SK-N-SH (cell line): ENCODE data around the gene TFCP2L1. TPM values are rescaled to one million over a fixed set of nuclear protein-coding genes. Genes with fewer than 3 reads are reported as not detected.

Experiments used
- CTCF ChIA-PET: fragments of 300-600, 350-600 bp; formaldehyde crosslinking; extraction: SDS; loops from one replicate; lab custom pipeline; 2021; lab: Yijun Ruan, JAX
- POLR2A ChIA-PET: fragments of 350-600 bp; sonication (Branson Sonifier 250); formaldehyde crosslinking; extraction: SDS; loops from one replicate; lab custom pipeline; 2020; ENCODE audit warnings: antibody characterized with exemption, inconsistent platforms; lab: Yijun Ruan, JAX
- DNase-seq: peaks from one replicate; pipeline ENCODE4 v3.0.0; 2012
- H2AFZ ChIP-seq: fragments of 200-600 bp; sonication (generic); 2 replicates; pipeline ENCODE4 v1.8.1; 2016; ENCODE audit warnings: antibody characterized with exemption, mild to moderate bottlenecking, low read depth
- H3F3A ChIP-seq: fragments of 200-600 bp; sonication (generic); replicated peaks from 2 replicates; pipeline ENCODE3; 2016; ENCODE audit warnings: antibody characterized with exemption, mild to moderate bottlenecking; ENCODE audit not compliant: insufficient read depth
- H3K27ac ChIP-seq, 2 experiments: fragments of 200-500 bp in 1 of 2; fragments of 200-600 bp in 1 of 2; sonication (Bioruptor generic) in 1 of 2; sonication (generic), shearing (Covaris generic) in 1 of 2; 2 replicates each; pipeline versions ENCODE4 v1.5.1 to v1.6.1; 2014 to 2016; ENCODE audit warnings: low read depth in 2 of 2, inconsistent platforms in 1 of 2, low read length in 1 of 2, mild to moderate bottlenecking in 1 of 2, mixed read lengths in 1 of 2
- H3K27me3 ChIP-seq: fragments of 200-600 bp; sonication (generic), shearing (Covaris generic); 2 replicates; pipeline ENCODE4 v1.6.1; 2016; ENCODE audit warnings: mixed run types; ENCODE audit not compliant: insufficient read depth
- H3K36me3 ChIP-seq, 2 experiments: fragments of 200-500 bp in 1 of 2; fragments of 200-600 bp in 1 of 2; sonication (Bioruptor generic) in 1 of 2; sonication (generic) in 1 of 2; replicated peaks in 1 of 2; 2 replicates each; pipeline versions ENCODE3 to v1.5.1; 2014 to 2016; ENCODE audit warnings: low read length in 1 of 2, mild to moderate bottlenecking in 1 of 2; ENCODE audit not compliant: insufficient read depth in 2 of 2, control insufficient read depth in 1 of 2
- H3K4me1 ChIP-seq, 2 experiments: fragments of 200-500 bp in 1 of 2; fragments of 200-600 bp in 1 of 2; sonication (Bioruptor generic) in 1 of 2; sonication (generic), shearing (Covaris generic) in 1 of 2; 2 replicates each; pipeline versions ENCODE4 v1.5.1 to v1.6.1; 2014 to 2016; ENCODE audit warnings: low read depth in 1 of 2, low read length in 1 of 2, mixed run types in 1 of 2; ENCODE audit not compliant: insufficient read depth in 2 of 2, control insufficient read depth in 1 of 2
- H3K4me2 ChIP-seq: fragments of 200-600 bp; sonication (generic), shearing (Covaris generic); 2 replicates; pipeline ENCODE4 v1.6.1; 2017; ENCODE audit warnings: mixed run types
- H3K4me3 ChIP-seq, 2 experiments: fragments of 200-500 bp in 1 of 2; fragments of 200-600 bp in 1 of 2; sonication (Bioruptor generic) in 1 of 2; sonication (generic), shearing (Covaris generic) in 1 of 2; 2 replicates each; pipeline versions ENCODE4 v1.5.1 to v1.8.1; 2014 to 2016; ENCODE audit warnings: low read depth in 2 of 2, inconsistent platforms in 1 of 2, low read length in 1 of 2, mild to moderate bottlenecking in 1 of 2, mixed read lengths in 1 of 2, moderate library complexity in 1 of 2
- H3K79me2 ChIP-seq: fragments of 200-600 bp; sonication (generic); 2 replicates; pipeline ENCODE4 v1.8.1; 2017; ENCODE audit warnings: mild to moderate bottlenecking; ENCODE audit not compliant: insufficient read depth
- H3K9ac ChIP-seq: fragments of 200-600 bp; sonication (generic); 2 replicates; pipeline ENCODE4 v1.6.1; 2017; ENCODE audit warnings: mixed run types
- H3K9me2 ChIP-seq: fragments of 200-600 bp; sonication (generic); 2 replicates; pipeline ENCODE4 v1.6.1; 2017; ENCODE audit warnings: mixed run types
- H3K9me3 ChIP-seq: fragments of 200-600 bp; sonication (generic); 2 replicates; pipeline ENCODE4 v1.6.1; 2017; ENCODE audit warnings: mixed run types, mild to moderate bottlenecking, moderate library complexity
- H4K20me1 ChIP-seq: fragments of 200-600 bp; sonication (generic); 2 replicates; pipeline ENCODE4 v1.6.1; 2017; ENCODE audit warnings: mild to moderate bottlenecking, mixed run types; ENCODE audit not compliant: insufficient read depth
- ELF1 ChIP-seq: IDR thresholded peaks from 2 replicates; pipeline ENCODE4 v1.4.0; 2012
- EP300 ChIP-seq, 2 experiments: IDR thresholded peaks; 2 replicates each; pipeline versions ENCODE4 v1.4.0 to v1.6.1; 2012; ENCODE audit warnings: borderline replicate concordance in 1 of 2, low read depth in 1 of 2, low read length in 1 of 2
- FOSL2 ChIP-seq: IDR thresholded peaks from 2 replicates; pipeline ENCODE4 v1.4.0; 2012; ENCODE audit warnings: low read depth, mild to moderate bottlenecking, moderate library complexity, borderline replicate concordance
- JUND ChIP-seq: IDR thresholded peaks from 2 replicates; pipeline ENCODE4 v1.4.0; 2012
- MEF2A ChIP-seq: IDR thresholded peaks from 2 replicates; pipeline ENCODE4 v1.4.0; 2012; ENCODE audit warnings: low read depth, borderline replicate concordance
- MXI1 ChIP-seq: IDR thresholded peaks from 2 replicates; pipeline ENCODE4 v1.6.1; 2012; ENCODE audit warnings: mild to moderate bottlenecking, low read depth, low read length, improper control_type of control experiment
- NFIC ChIP-seq: IDR thresholded peaks from 2 replicates; pipeline ENCODE4 v1.4.0; 2012; ENCODE audit warnings: borderline replicate concordance
- POLR2AphosphoS5 ChIP-seq: IDR thresholded peaks from 2 replicates; pipeline ENCODE4 v1.6.1; 2012; ENCODE audit warnings: low read depth, low read length
- RAD21 ChIP-seq: IDR thresholded peaks from 2 replicates; pipeline ENCODE4 v1.6.1; 2012; ENCODE audit warnings: mild to moderate bottlenecking, low read length
- RCOR1 ChIP-seq: fragments of 150-350 bp; IDR thresholded peaks from 2 replicates; pipeline ENCODE4 v1.6.1; 2017; ENCODE audit warnings: antibody characterized with exemption, low read length
- TCF12 ChIP-seq: IDR thresholded peaks from 2 replicates; pipeline ENCODE4 v1.4.0; 2012
- TEAD4 ChIP-seq: IDR thresholded peaks from 2 replicates; pipeline ENCODE4 v1.4.0; 2012; ENCODE audit warnings: mild to moderate bottlenecking, borderline replicate concordance; ENCODE audit not compliant: insufficient read depth
- WGBS: methylation state at CpG from one replicate; pipeline ENCODE4 v1.1.6; 2017; ENCODE audit warnings: low lambda C conversion rate; 5-methylcytosine and 5-hydroxymethylcytosine counted together
- polyA plus RNA-seq, 3 experiments: library from polyadenylated mRNA; depleted of rRNA; stranded (reverse); fragments of >200 nt; gene quantifications; 2 replicates each; pipeline ENCODE4 v1.2.3, GENCODE V29; 2012
- TF ChIP-seq, protein P1 (sequence below): IDR thresholded peaks from 2 replicates; pipeline ENCODE4 v1.4.0; 2012; ENCODE audit warnings: low read depth, borderline replicate concordance
- TF ChIP-seq, protein P2 (sequence below): IDR thresholded peaks from 2 replicates; pipeline ENCODE4 v1.4.0; 2012; ENCODE audit warnings: low read depth
- TF ChIP-seq, protein P3 (sequence below): IDR thresholded peaks from 2 replicates; pipeline ENCODE4 v1.4.0; 2012; ENCODE audit warnings: low read depth, borderline replicate concordance
- TF ChIP-seq, protein P4 (sequence below): fragments of 150-350 bp; IDR thresholded peaks from 2 replicates; pipeline ENCODE4 v1.6.1; 2016; ENCODE audit warnings: mild to moderate bottlenecking, low read depth, low read length
- TF ChIP-seq, protein P5 (sequence below): IDR thresholded peaks from 2 replicates; pipeline ENCODE4; 2012

Gene TFCP2L1
- polyA plus RNA-seq, 1 of the 3 experiments (the other 2 are of a cell fraction): not detected

DNA sequence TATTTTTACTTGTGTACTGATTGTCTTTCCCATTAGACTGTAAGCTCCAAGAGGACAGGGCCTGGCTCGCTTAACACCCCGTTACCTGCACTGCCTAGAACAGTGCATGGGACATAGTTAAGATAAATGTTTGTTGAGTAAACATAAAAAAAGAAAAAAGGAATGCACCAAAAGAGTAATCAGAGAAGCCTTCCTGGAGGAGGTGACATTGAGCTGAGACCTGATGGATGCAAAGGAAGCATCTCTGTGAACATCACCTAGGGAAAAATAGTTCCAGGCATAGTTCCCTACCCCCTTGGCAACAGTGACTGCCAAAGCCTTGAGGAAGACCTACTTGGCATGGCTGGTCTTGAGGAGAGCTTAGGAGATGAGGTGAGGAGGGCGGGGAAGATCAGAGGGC lies 924 bp upstream of the TFCP2L1 start:
- Histone ChIP-seq H4K20me1 (no peaks in the 10 kb centered on the region), H3K4me2 (no peak overlapping the region), H3K9ac (no peak overlapping the region), H2AFZ (no peak overlapping the region)
- CTCF ChIA-PET: interaction anchor here (1.0 to 1.4 kb wide), 4 partner anchors 10 to 68 kb away, joined by 3 to 4 read pairs (median 4); no protein-coding TSS in a partner anchor
- TF ChIP-seq RCOR1 (no peak), NFIC (no peak), MEF2A (no peak), RAD21 (no peak), MXI1 (no peak), EP300 (IDR thresholded peaks at IDR 0.05; ENCODE audit: borderline replicate concordance in 1 of 2, low read depth in 1 of 2, low read length in 1 of 2) (no peak), FOSL2 (no peak), POLR2AphosphoS5 (no peak), ELF1 (no peak), TEAD4 (no peak)
- TF ChIP-seq, protein P1, sequence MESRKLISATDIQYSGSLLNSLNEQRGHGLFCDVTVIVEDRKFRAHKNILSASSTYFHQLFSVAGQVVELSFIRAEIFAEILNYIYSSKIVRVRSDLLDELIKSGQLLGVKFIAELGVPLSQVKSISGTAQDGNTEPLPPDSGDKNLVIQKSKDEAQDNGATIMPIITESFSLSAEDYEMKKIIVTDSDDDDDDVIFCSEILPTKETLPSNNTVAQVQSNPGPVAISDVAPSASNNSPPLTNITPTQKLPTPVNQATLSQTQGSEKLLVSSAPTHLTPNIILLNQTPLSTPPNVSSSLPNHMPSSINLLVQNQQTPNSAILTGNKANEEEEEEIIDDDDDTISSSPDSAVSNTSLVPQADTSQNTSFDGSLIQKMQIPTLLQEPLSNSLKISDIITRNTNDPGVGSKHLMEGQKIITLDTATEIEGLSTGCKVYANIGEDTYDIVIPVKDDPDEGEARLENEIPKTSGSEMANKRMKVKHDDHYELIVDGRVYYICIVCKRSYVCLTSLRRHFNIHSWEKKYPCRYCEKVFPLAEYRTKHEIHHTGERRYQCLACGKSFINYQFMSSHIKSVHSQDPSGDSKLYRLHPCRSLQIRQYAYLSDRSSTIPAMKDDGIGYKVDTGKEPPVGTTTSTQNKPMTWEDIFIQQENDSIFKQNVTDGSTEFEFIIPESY: no peak
- TF ChIP-seq, all 33 proteins: peak for 0
- no peak overlapping the region for H3K4me3 ChIP-seq
- H3K27ac ChIP-seq: no peak overlapping the region
- 94% methylated on average over 3 of the region's 3 CpGs for WGBS
- H3K36me3 ChIP-seq: no peaks in the 10 kb centered on the region
- H3F3A ChIP-seq: no peaks in the 10 kb centered on the region
- no peaks in the 10 kb centered on the region for H3K9me2 ChIP-seq
- H3K27me3 ChIP-seq: peaks cover 36% of the 10 kb centered on the region; the same call in 1 of the 2 replicates
- no peaks in the 10 kb centered on the region for H3K9me3 ChIP-seq
- no peak for DNase-seq
- POLR2A ChIA-PET: no interaction called here
- no peaks in the 10 kb centered on the region for H3K79me2 ChIP-seq
- peaks cover 0 to 3% of the 10 kb centered on the region in 2 experiments; a peak in 1 of 4 replicates for H3K4me1 ChIP-seq

DNA sequence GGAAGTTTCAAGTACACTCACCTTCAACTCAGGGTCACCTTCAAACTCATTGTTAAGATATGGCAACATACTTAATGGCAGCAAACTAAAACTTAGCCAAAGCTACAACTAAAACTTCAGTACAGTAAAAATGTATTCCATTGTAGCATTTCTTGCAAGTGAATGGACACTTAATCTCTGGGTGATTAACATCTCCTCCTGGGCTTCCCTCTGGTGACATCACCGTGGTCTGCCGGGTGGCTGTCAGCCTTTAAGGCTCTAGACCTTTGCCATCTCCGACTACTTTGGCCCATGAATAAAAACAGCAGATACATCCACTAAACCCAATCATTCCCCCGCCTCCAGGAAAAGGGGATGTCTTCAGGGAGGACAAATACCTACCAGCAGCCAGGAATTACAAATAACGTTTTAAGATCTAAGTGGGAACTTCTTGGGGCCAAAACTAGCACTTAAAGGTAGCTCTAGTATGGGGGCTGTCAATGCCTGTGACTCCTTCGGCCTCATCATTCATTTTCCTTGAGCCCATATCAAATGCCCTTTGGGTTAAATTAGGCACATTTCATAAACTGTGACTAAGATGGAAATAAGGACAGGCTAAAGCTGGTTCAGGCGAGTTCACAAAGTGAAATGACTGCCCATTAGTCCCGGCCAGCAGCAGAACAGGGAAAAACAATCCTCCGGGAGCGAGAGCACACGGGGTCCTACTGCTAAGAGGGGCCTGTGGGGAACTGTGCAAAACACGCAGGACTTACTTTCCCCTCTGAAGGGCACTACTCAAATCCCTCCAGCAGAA lies 1.1 kb downstream of the TFCP2L1 start:
- ChIA-PET POLR2A (no interaction called here), CTCF (no interaction called here)
- Histone ChIP-seq H3K9ac (no peak overlapping the region), H3K27me3 (peaks cover 41% of the 10 kb centered on the region; the same call in 1 of the 2 replicates), H3K4me1 (peaks cover 0 to 3% of the 10 kb centered on the region in 2 experiments; a peak in 1 of 4 replicates), H3K36me3 (no peaks in the 10 kb centered on the region), H3F3A (no peaks in the 10 kb centered on the region), H2AFZ (no peak overlapping the region), H3K9me2 (no peaks in the 10 kb centered on the region), H3K4me3 (no peak overlapping the region), H4K20me1 (no peaks in the 10 kb centered on the region), H3K27ac (no peak overlapping the region), H3K4me2 (no peak overlapping the region), H3K9me3 (no peaks in the 10 kb centered on the region), H3K79me2 (no peaks in the 10 kb centered on the region)
- DNase-seq: no peak
- WGBS: 75% methylated on average over 12 of the region's 12 CpGs
- TF ChIP-seq, protein P2, sequence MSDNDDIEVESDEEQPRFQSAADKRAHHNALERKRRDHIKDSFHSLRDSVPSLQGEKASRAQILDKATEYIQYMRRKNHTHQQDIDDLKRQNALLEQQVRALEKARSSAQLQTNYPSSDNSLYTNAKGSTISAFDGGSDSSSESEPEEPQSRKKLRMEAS: no peak
- TF ChIP-seq MEF2A (no peak), RCOR1 (no peak), JUND (no peak), TCF12 (no peak), FOSL2 (no peak)
- TF ChIP-seq, protein P1: no peak
- TF ChIP-seq, protein P3, sequence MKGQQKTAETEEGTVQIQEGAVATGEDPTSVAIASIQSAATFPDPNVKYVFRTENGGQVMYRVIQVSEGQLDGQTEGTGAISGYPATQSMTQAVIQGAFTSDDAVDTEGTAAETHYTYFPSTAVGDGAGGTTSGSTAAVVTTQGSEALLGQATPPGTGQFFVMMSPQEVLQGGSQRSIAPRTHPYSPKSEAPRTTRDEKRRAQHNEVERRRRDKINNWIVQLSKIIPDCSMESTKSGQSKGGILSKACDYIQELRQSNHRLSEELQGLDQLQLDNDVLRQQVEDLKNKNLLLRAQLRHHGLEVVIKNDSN: no peak
- TF ChIP-seq, protein P4, sequence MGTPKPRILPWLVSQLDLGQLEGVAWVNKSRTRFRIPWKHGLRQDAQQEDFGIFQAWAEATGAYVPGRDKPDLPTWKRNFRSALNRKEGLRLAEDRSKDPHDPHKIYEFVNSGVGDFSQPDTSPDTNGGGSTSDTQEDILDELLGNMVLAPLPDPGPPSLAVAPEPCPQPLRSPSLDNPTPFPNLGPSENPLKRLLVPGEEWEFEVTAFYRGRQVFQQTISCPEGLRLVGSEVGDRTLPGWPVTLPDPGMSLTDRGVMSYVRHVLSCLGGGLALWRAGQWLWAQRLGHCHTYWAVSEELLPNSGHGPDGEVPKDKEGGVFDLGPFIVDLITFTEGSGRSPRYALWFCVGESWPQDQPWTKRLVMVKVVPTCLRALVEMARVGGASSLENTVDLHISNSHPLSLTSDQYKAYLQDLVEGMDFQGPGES: no peak
- TF ChIP-seq, protein P5, sequence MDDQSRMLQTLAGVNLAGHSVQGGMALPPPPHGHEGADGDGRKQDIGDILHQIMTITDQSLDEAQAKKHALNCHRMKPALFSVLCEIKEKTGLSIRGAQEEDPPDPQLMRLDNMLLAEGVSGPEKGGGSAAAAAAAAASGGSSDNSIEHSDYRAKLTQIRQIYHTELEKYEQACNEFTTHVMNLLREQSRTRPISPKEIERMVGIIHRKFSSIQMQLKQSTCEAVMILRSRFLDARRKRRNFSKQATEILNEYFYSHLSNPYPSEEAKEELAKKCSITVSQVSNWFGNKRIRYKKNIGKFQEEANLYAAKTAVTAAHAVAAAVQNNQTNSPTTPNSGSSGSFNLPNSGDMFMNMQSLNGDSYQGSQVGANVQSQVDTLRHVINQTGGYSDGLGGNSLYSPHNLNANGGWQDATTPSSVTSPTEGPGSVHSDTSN: no peak
